ENCODE results near the gene SOX3.

SOX3 gene

GRCh38 chrX:140504371-140505324 lies at the start of gene SOX3:
SOX3 (minus strand) TSS chrX:140505069; CDS start chrX:140505060, 9 bp downstream.
- Histone ChIP-seq H3K9me3 (ENCODE audit: control insufficient read depth in 5 of 5, low read length in 5 of 5) (peaks cover 0 to 3% (median 0%) of the 10 kb centered on the region in 5 donors), H3K36me3 (ENCODE audit: control insufficient read depth in 5 of 5, insufficient read depth in 5 of 5, low read length in 5 of 5) (no peaks in the 10 kb centered on the region), H3K9ac (ENCODE audit: low read length in 5 of 5) (no peak within 1 kb of the TSS), H3K4me3 (ENCODE audit: low read depth in 1 of 5, low read length in 5 of 5) (peak within 1 kb of the TSS in 3 of 5 donors; percentile 18 to 56 (median 41)), H3K27me3 (ENCODE audit: control insufficient read depth in 5 of 5, insufficient read depth in 4 of 5, low read length in 5 of 5) (peaks cover 51 to 81% (median 74%) of the 10 kb centered on the region in 5 donors), H3K27ac (ENCODE audit: low read depth, low read length) (no peak within 1 kb of the TSS), H3K4me1 (ENCODE audit: control insufficient read depth in 5 of 5, insufficient read depth in 5 of 5, low read length in 5 of 5) (peaks cover 0 to 27% (median 11%) of the 10 kb centered on the region in 5 donors)

- H3K36me3 ChIP-seq (ENCODE audit: control insufficient read depth in 5 of 5, insufficient read depth in 5 of 5, low read length in 5 of 5): no peaks in the 10 kb centered on the region
- H3K27ac ChIP-seq (ENCODE audit: low read depth, low read length): no peak overlapping the region
- H3K9me3 ChIP-seq (ENCODE audit: control insufficient read depth in 5 of 5, low read length in 5 of 5): no peaks in the 10 kb centered on the region
- no peaks in the 10 kb centered on the region for H3K4me1 ChIP-seq (ENCODE audit: control insufficient read depth in 5 of 5, insufficient read depth in 5 of 5, low read length in 5 of 5)
- no peak overlapping the region for H3K9ac ChIP-seq (ENCODE audit: low read length in 5 of 5)
- H3K4me3 ChIP-seq (ENCODE audit: low read depth in 1 of 5, low read length in 5 of 5): no peak overlapping the region
- H3K27me3 ChIP-seq (ENCODE audit: control insufficient read depth in 5 of 5, insufficient read depth in 4 of 5, low read length in 5 of 5): peaks cover 6 to 32% (median 19%) of the 10 kb centered on the region in 5 donors
These were observed 44.1 kb upstream of the SOX3 start for GRCh38 chrX:140548985-140549384.

- Histone ChIP-seq H3K27me3 (ENCODE audit: control insufficient read depth in 5 of 5, insufficient read depth in 4 of 5, low read length in 5 of 5) (peaks cover 0 to 26% (median 15%) of the 10 kb centered on the region in 5 donors), H3K9ac (ENCODE audit: low read length in 5 of 5) (no peak overlapping the region), H3K4me1 (ENCODE audit: control insufficient read depth in 5 of 5, insufficient read depth in 5 of 5, low read length in 5 of 5) (peaks cover 0 to 19% (median 0%) of the 10 kb centered on the region in 5 donors), H3K36me3 (ENCODE audit: control insufficient read depth in 5 of 5, insufficient read depth in 5 of 5, low read length in 5 of 5) (no peaks in the 10 kb centered on the region), H3K4me3 (ENCODE audit: low read depth in 1 of 5, low read length in 5 of 5) (no peak overlapping the region), H3K27ac (ENCODE audit: low read depth, low read length) (no peak overlapping the region), H3K9me3 (ENCODE audit: control insufficient read depth in 5 of 5, low read length in 5 of 5) (no peaks in the 10 kb centered on the region)
These were observed 21.3 kb upstream of the SOX3 start for GRCh38 chrX:140526171-140526570.

GRCh38 chrX:140525448-140525847 lies 20.6 kb upstream of the SOX3 start:
- Histone ChIP-seq H3K9me3 (ENCODE audit: control insufficient read depth in 5 of 5, low read length in 5 of 5) (no peaks in the 10 kb centered on the region), H3K36me3 (ENCODE audit: control insufficient read depth in 5 of 5, insufficient read depth in 5 of 5, low read length in 5 of 5) (no peaks in the 10 kb centered on the region), H3K27me3 (ENCODE audit: control insufficient read depth in 5 of 5, insufficient read depth in 4 of 5, low read length in 5 of 5) (peaks cover 0 to 25% (median 18%) of the 10 kb centered on the region in 5 donors), H3K9ac (ENCODE audit: low read length in 5 of 5) (no peak overlapping the region), H3K4me1 (ENCODE audit: control insufficient read depth in 5 of 5, insufficient read depth in 5 of 5, low read length in 5 of 5) (peaks cover 0 to 14% (median 0%) of the 10 kb centered on the region in 5 donors), H3K4me3 (ENCODE audit: low read depth in 1 of 5, low read length in 5 of 5) (no peak overlapping the region), H3K27ac (ENCODE audit: low read depth, low read length) (no peak overlapping the region)

GRCh38 chrX:140524556-140524955 lies 19.7 kb upstream of the SOX3 start:
- Histone ChIP-seq H3K27ac (ENCODE audit: low read depth, low read length) (no peak overlapping the region), H3K27me3 (ENCODE audit: control insufficient read depth in 5 of 5, insufficient read depth in 4 of 5, low read length in 5 of 5) (peaks cover 0 to 19% (median 15%) of the 10 kb centered on the region in 5 donors), H3K4me3 (ENCODE audit: low read depth in 1 of 5, low read length in 5 of 5) (no peak overlapping the region), H3K9me3 (ENCODE audit: control insufficient read depth in 5 of 5, low read length in 5 of 5) (no peaks in the 10 kb centered on the region), H3K9ac (ENCODE audit: low read length in 5 of 5) (no peak overlapping the region), H3K4me1 (ENCODE audit: control insufficient read depth in 5 of 5, insufficient read depth in 5 of 5, low read length in 5 of 5) (peaks cover 0 to 14% (median 0%) of the 10 kb centered on the region in 5 donors), H3K36me3 (ENCODE audit: control insufficient read depth in 5 of 5, insufficient read depth in 5 of 5, low read length in 5 of 5) (no peaks in the 10 kb centered on the region)

- Histone ChIP-seq H3K4me1 (ENCODE audit: control insufficient read depth in 5 of 5, insufficient read depth in 5 of 5, low read length in 5 of 5) (peaks cover 0 to 14% (median 0%) of the 10 kb centered on the region in 5 donors), H3K4me3 (ENCODE audit: low read depth in 1 of 5, low read length in 5 of 5) (no peak overlapping the region), H3K9ac (ENCODE audit: low read length in 5 of 5) (no peak overlapping the region), H3K36me3 (ENCODE audit: control insufficient read depth in 5 of 5, insufficient read depth in 5 of 5, low read length in 5 of 5) (no peaks in the 10 kb centered on the region), H3K27ac (ENCODE audit: low read depth, low read length) (no peak overlapping the region), H3K9me3 (ENCODE audit: control insufficient read depth in 5 of 5, low read length in 5 of 5) (no peaks in the 10 kb centered on the region), H3K27me3 (ENCODE audit: control insufficient read depth in 5 of 5, insufficient read depth in 4 of 5, low read length in 5 of 5) (peaks cover 0 to 26% (median 17%) of the 10 kb centered on the region in 5 donors)
These were observed 16.5 kb upstream of the SOX3 start for GRCh38 chrX:140521393-140521792.

GRCh38 chrX:140514554-140514953 lies 9.7 kb upstream of the SOX3 start:
- no peak overlapping the region for H3K27ac ChIP-seq (ENCODE audit: low read depth, low read length)
- H3K9ac ChIP-seq (ENCODE audit: low read length in 5 of 5): no peak overlapping the region
- H3K9me3 ChIP-seq (ENCODE audit: control insufficient read depth in 5 of 5, low read length in 5 of 5): peaks cover 0 to 6% (median 0%) of the 10 kb centered on the region in 5 donors
- peaks cover 25 to 35% (median 31%) of the 10 kb centered on the region in 5 donors for H3K27me3 ChIP-seq (ENCODE audit: control insufficient read depth in 5 of 5, insufficient read depth in 4 of 5, low read length in 5 of 5)
- no peak overlapping the region for H3K4me3 ChIP-seq (ENCODE audit: low read depth in 1 of 5, low read length in 5 of 5)
- no peaks in the 10 kb centered on the region for H3K4me1 ChIP-seq (ENCODE audit: control insufficient read depth in 5 of 5, insufficient read depth in 5 of 5, low read length in 5 of 5)
- H3K36me3 ChIP-seq (ENCODE audit: control insufficient read depth in 5 of 5, insufficient read depth in 5 of 5, low read length in 5 of 5): no peaks in the 10 kb centered on the region

GRCh38 chrX:140510895-140511295 lies 6.0 kb upstream of the SOX3 start:
- peaks cover 52 to 63% (median 55%) of the 10 kb centered on the region in 5 donors for H3K27me3 ChIP-seq (ENCODE audit: control insufficient read depth in 5 of 5, insufficient read depth in 4 of 5, low read length in 5 of 5)
- H3K9me3 ChIP-seq (ENCODE audit: control insufficient read depth in 5 of 5, low read length in 5 of 5): peaks cover 0 to 6% (median 0%) of the 10 kb centered on the region in 5 donors
- H3K4me1 ChIP-seq (ENCODE audit: control insufficient read depth in 5 of 5, insufficient read depth in 5 of 5, low read length in 5 of 5): peaks cover 0 to 5% (median 4%) of the 10 kb centered on the region in 5 donors
- H3K36me3 ChIP-seq (ENCODE audit: control insufficient read depth in 5 of 5, insufficient read depth in 5 of 5, low read length in 5 of 5): no peaks in the 10 kb centered on the region
- H3K9ac ChIP-seq (ENCODE audit: low read length in 5 of 5): no peak overlapping the region
- no peak overlapping the region for H3K27ac ChIP-seq (ENCODE audit: low read depth, low read length)
- H3K4me3 ChIP-seq (ENCODE audit: low read depth in 1 of 5, low read length in 5 of 5): no peak overlapping the region

- Histone ChIP-seq H3K27ac (ENCODE audit: low read depth, low read length) (no peak overlapping the region), H3K9ac (ENCODE audit: low read length in 5 of 5) (no peak overlapping the region), H3K36me3 (ENCODE audit: control insufficient read depth in 5 of 5, insufficient read depth in 5 of 5, low read length in 5 of 5) (no peaks in the 10 kb centered on the region), H3K27me3 (ENCODE audit: control insufficient read depth in 5 of 5, insufficient read depth in 4 of 5, low read length in 5 of 5) (peaks cover 56 to 66% (median 60%) of the 10 kb centered on the region in 5 donors), H3K4me1 (ENCODE audit: control insufficient read depth in 5 of 5, insufficient read depth in 5 of 5, low read length in 5 of 5) (peaks cover 0 to 11% (median 4%) of the 10 kb centered on the region in 5 donors), H3K9me3 (ENCODE audit: control insufficient read depth in 5 of 5, low read length in 5 of 5) (peaks cover 0 to 6% (median 0%) of the 10 kb centered on the region in 5 donors), H3K4me3 (ENCODE audit: low read depth in 1 of 5, low read length in 5 of 5) (no peak overlapping the region)
These were observed 5.4 kb upstream of the SOX3 start for GRCh38 chrX:140510306-140510676.
